Measurements from ENCODE around the gene UFD1.

- TF ChIP-seq CTCF (IDR thresholded peaks at IDR 0.05) (no peak), ZFX (IDR thresholded peaks at IDR 0.05; ENCODE audit: borderline replicate concordance) (no peak)
Observed at GRCh38 chr22:19466848-19467752, 11.9 kb downstream of the UFD1 start.

All from 22Rv1 (cell line).